HG03097 (cell line): ENCODE data around the gene INKA1.
A peak's percentile ranks its signal among the peaks of the same experiment; 100 is the strongest.
"Not testable (repeated sequence)": the region's sequence is repeated elsewhere in the genome, so short reads cannot be mapped to it uniquely, and the experiment has no call there.

Experiments used
- ATAC-seq: cut with Tn5 transposase; IDR thresholded peaks from one replicate; pipeline ENCODE4 v1.9.1; 2021; ENCODE audit not compliant: unreplicated experiment, low FRiP score

The INKA1 gene

GRCh38 chr3:49806850-49807249, 3.8 kb downstream of the INKA1 start:
- ATAC-seq: no peak

- ATAC-seq: no peak
Measured at GRCh38 chr3:49807431-49808114, 4.5 kb downstream of the INKA1 start.

- ATAC-seq: no peak
Measured at GRCh38 chr3:49812916-49813496, 9.9 kb downstream of the INKA1 start.

DNA sequence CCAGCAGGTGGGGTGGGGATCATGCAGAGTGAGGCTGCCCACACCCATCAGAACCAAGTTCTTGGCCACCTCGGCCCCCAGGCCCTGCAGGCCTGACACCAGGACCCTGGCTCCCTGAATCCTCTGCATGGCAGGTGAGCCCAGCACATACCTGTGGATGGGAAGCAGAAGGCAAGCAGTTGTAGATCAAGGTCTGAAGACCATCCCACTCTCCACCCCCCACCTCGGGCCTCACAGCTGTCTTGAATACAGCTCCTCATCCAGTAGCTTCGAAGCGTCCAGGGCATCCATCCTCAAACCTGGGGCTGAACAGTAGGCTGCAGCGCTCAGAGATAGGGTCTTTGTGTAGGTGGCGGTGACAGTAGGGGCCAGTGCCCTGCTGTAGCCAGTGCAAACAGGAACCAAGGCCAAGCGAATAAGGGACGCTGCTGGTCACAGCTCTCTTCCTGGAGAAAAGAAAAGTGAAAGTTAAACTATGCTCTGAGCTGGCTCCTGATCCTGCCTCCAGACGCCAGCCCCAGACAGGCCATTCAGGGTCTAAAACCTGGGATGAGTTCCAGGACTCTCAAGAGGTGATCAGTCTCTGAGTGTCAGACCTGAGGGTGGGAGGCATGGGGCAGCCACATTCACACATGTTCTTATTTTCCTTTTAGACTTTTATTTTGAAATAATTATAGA, 10.6 kb downstream of the INKA1 start, which contains the start of gene UBA7:
Gene UBA7 (minus strand): TSS at position 457 of the 678 bp plus-strand sequence. CDS start 166 bp downstream, at position 291.
- ATAC-seq: peak; percentile 57

DNA sequence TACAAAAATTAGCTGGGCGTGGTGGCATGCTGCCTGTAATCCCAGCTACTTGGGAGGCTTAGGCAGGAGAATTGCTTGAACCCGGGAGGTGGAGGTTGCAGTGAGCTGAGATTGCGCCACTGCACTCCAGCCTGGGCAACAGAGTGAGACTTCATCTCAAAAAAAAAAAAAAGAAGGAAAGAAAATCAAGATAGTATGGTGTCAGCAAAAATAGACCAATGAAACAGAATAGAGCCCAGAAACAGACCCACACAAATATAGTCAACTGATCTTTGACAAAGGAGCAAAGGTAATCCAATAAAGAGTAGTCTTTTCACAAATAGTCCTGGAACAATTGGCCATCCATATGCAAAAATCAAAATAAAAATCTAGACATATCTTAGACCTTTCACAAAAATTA, 20.1 kb downstream of the INKA1 start:
- ATAC-seq: not testable (repeated sequence)

DNA sequence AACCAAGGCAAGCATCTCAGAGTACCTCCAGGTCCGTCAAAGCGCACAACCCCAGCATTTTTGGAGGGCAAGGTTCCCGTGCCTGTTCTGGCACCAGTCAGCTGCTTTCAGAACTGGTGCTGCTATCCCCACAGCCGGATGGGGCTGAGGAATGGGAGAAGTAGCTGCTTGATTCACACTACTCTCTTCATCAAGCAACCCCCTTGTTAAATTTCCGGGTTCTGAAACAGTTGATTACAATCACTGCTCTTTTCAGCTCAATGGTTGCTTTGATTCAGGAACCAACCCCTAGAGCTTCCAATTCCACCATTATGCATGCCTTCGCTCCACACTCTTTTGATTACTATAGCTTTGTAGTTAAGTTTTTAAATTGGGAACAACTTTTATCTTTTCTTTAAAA, 23.0 kb downstream of the INKA1 start:
- no peak for ATAC-seq

DNA sequence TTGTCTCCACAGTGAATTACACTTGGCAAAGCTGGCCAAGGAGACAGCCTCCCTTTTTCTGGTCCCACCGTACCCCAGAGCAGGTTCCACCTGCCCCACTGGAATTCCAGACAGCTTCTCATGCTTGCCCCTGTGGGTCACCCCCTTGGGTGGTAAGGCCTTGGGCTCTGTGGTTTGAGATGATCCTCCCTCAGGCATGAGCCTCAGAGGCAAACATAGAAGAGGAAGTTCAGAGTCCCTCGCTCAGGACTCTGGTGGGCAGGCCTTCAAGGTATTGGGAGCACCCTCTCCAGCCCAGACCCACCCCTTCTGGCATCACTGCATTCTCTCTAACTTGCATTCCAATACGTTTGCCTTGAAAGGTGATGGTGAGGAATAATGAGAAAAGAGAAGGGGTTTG, 28.3 kb downstream of the INKA1 start:
- ATAC-seq: no peak

DNA sequence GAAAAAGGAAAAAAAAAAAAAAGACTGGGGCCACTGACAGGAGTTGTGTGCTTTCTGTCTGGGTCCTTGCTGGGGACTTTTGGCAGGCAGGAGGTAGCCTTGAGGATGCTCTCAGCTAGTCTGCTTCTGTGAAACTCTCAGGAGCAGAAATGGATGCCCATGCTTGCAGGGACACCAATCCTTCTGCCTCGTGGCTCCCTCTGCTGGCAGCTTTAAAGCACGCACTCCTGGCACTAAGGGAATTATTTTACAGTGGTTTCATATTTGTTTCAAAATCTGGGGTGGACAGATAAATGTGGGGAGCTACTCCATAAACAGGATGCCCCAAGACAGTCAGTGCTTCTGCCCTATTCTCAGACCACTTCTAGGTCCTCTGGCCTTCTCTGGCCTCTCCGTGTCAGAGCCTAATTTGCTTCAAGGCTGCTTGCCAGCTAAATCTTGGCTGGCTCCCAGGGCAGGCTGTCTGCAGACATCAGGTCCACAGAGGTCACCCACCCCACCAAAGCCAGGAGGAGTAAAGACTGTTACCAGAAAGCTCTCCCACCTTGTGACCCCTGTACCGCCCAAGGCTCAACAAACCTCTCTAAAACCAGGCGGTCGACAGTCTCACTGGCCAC, 36.2 kb downstream of the INKA1 start:
- no peak for ATAC-seq

GRCh38 chr3:49840388-49840787, 37.3 kb downstream of the INKA1 start:
- ATAC-seq: no peak

DNA sequence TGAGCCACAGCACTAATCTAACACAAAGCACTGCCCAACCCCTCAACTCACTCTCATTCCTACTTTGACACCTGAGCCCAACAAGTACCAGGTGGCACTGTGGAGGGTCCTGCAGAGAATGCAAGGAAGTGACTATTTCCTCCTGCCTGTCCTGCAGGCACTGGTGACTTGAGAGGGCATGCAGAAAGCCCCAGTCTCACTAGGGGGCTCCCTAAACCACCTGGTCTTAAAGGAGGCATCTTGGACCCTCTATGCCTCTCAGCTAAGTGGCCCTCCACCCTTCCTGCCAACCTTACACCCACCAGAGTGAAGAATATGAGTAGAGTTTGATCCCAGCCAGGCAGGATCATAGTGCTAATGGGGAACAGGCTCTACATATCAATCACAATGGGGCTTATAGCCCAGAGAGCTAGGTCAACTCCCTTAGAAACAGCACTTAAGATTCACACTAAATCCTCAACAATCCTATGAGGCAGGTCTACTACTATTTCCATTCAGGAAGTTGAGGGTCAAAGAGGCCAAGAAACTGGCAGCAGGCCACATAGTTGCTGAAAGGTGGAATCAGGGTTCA, 38.1 kb downstream of the INKA1 start:
- ATAC-seq: no peak

- no peak for ATAC-seq
Measured at GRCh38 chr3:49841806-49842205, 38.7 kb downstream of the INKA1 start.

DNA sequence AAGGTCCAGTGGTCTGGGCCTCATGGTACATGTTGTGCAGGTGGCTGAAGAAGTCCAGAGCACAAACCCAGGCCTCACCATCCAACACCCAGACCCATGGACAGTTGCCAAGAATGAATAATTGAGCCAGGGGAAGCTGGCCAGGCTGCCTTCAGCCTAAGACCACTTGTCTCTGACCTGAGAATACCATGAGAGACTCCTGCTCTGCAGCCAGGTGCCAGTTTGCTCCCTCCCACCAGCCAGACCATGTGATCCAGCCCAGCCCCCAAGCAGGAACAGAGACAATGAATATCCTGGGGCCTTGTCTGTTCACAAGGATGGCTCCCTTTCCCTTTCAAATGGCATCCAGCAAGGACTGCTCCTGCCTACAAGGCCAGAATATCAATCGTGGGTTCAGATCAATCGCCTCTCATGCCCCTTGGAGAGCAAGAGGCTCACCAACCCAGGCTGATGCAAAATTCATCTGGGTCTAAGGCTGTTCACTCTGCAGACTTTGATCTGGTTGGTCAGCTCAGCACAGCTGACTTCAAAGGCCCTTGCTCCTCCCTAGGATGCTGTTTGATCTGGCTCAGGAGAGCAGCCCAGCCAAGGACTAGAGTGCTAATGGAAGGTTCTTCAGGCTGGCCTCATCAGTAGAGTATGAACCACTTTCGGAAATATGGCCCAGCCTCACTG, 39.9 kb downstream of the INKA1 start:
- ATAC-seq: no peak

GRCh38 chr3:49844464-49845183, 41.6 kb downstream of the INKA1 start:
- no peak for ATAC-seq

DNA sequence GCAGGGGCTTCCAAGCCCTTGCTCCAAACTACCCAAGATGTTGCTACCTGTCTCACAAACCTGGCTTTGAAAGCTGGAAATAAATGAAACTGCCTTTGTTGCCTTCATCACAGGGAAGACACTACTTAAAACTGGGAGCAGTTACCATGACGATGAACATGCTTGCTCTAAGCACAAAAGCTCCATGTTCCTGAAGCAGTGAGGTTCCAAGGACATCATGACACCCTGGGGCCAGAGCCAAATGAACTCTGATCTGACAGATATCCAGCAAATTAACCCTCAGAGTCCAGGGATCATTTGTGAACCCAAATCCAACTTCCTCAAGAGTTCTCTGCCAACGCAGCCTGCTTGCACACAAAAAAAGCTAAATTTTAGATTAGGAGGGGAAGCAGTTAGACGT, 42.6 kb downstream of the INKA1 start:
- ATAC-seq: no peak
